ENCODE data around the gene NLRC3. TPM values are rescaled to one million over a fixed set of nuclear protein-coding genes. Genes with fewer than 3 reads are reported as not detected.

NLRC3 gene
- total and polyA plus RNA-seq, 10 donors, result 8.6 to 34.0 (median 25.3) TPM

DNA sequence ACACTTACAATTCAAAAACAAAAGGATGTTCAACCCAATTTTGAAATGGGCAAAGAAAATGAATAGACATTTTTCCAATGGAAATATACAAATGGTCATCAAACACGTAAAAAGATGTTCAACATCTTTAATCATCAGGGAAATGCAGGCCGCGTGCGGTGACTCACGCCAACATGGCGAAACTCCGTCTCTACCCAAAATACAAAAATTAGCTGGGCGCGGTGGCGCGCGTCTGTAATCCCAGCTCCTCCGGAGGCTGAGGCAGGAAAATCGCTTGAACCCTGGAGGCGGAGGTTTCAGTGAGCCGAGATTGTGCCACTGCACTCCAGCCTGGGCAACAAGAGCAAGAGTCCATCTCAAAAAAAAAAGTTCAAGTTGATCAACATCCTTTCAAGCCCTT is 78.2 kb downstream of the NLRC3 start:
- peaks cover 12 to 46% (median 40%) of the 10 kb centered on the region in 6 donors for H3K4me1 ChIP-seq
- no peaks in the 10 kb centered on the region for H3K36me3 ChIP-seq
- no peak overlapping the region for H3K4me3 ChIP-seq
- H3K9me3 ChIP-seq, result no peaks in the 10 kb centered on the region
- intact Hi-C loops (cut with DNase I; ENCODE audit: low total_unique reads), result no loop called here
- TF ChIP-seq POLR2A (IDR thresholded peaks at IDR 0.05), result no peak
- no peak for TF ChIP-seq POLR2AphosphoS5 (IDR thresholded peaks at IDR 0.05)
- TF ChIP-seq, protein P1, sequence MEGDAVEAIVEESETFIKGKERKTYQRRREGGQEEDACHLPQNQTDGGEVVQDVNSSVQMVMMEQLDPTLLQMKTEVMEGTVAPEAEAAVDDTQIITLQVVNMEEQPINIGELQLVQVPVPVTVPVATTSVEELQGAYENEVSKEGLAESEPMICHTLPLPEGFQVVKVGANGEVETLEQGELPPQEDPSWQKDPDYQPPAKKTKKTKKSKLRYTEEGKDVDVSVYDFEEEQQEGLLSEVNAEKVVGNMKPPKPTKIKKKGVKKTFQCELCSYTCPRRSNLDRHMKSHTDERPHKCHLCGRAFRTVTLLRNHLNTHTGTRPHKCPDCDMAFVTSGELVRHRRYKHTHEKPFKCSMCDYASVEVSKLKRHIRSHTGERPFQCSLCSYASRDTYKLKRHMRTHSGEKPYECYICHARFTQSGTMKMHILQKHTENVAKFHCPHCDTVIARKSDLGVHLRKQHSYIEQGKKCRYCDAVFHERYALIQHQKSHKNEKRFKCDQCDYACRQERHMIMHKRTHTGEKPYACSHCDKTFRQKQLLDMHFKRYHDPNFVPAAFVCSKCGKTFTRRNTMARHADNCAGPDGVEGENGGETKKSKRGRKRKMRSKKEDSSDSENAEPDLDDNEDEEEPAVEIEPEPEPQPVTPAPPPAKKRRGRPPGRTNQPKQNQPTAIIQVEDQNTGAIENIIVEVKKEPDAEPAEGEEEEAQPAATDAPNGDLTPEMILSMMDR (IDR thresholded peaks at IDR 0.05 in 8 of 11, conservative IDR thresholded peaks at IDR 0.05 in 3 of 11), result no peak
- H3K27ac ChIP-seq, result no peak overlapping the region
- WGBS, 5 donors, result 94 to 99% (median 96%) methylated on average over 16 of the region's 16 CpGs
- peak; percentile 46 for DNase-seq
- no peaks in the 10 kb centered on the region for H3K27me3 ChIP-seq (replicated peaks in 1 of 7)

DNA sequence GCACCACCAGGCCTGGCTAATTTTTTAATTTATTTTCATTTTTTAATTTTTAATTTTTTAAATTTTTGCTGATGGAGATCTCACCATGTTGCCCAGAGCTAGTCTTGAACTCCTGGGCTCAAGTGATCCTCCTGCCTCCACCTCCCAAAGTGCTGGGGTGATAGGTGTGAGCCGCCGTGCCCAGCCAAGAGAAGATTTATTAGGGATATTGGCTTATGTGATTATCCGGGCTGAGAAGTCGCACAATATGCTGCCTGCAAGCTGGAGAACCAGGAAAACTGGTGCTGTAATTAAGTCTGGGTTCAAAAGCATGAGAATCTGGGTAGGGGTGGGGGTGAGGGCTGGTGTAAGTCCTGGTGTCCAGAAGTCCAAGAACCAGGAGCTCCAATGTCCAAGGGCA is 79.4 kb downstream of the NLRC3 start:
- H3K9me3 ChIP-seq, result no peaks in the 10 kb centered on the region
- peak; percentile 20 for DNase-seq
- H3K4me1 ChIP-seq, result peaks cover 12 to 33% (median 28%) of the 10 kb centered on the region in 6 donors
- no peak overlapping the region for H3K4me3 ChIP-seq
- no peaks in the 10 kb centered on the region for H3K27me3 ChIP-seq (replicated peaks in 1 of 7)
- TF ChIP-seq, protein P1 (IDR thresholded peaks at IDR 0.05 in 8 of 11, conservative IDR thresholded peaks at IDR 0.05 in 3 of 11), result no peak
- no peak for TF ChIP-seq POLR2AphosphoS5 (IDR thresholded peaks at IDR 0.05)
- no peak for TF ChIP-seq POLR2A (IDR thresholded peaks at IDR 0.05)
- intact Hi-C loops (cut with DNase I; ENCODE audit: low total_unique reads), result no loop called here
- no peak overlapping the region for H3K27ac ChIP-seq
- WGBS, 5 donors, result 94 to 98% (median 96%) methylated on average over 4 of the region's 4 CpGs
- H3K36me3 ChIP-seq, result no peaks in the 10 kb centered on the region

DNA sequence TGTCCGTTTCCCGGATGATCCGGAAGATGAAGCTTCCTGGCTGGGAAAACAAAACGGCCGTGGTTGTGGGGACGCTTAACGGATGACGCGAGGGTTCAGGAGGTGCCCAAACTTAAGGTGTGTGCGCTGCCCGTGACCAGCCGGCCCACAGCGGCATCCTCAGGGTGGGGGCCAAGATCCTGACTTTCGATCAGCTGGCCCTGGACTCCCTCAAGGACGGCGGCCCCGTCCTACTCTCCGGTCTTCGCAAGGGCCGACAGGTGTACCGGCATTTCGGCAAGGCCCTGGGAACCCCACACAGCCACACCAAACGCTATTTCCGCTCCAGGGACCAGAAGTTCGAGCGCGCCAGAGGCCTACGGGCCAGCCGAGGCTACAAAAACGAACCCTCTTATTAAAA is 80.8 kb downstream of the NLRC3 start:
- Histone ChIP-seq H3K36me3 (no peaks in the 10 kb centered on the region), H3K4me1 (peaks cover 3 to 27% (median 17%) of the 10 kb centered on the region in 6 donors), H3K27ac (no peak overlapping the region), H3K27me3 (replicated peaks in 1 of 7) (no peaks in the 10 kb centered on the region), H3K9me3 (no peaks in the 10 kb centered on the region), H3K4me3 (no peak overlapping the region)
- 92 to 98% (median 95%) methylated on average over 30 of the region's 30 CpGs for WGBS, 5 donors
- intact Hi-C loops (cut with DNase I; ENCODE audit: low total_unique reads), result no loop called here
- no peak for TF ChIP-seq POLR2AphosphoS5 (IDR thresholded peaks at IDR 0.05)
- TF ChIP-seq, protein P1 (IDR thresholded peaks at IDR 0.05 in 8 of 11, conservative IDR thresholded peaks at IDR 0.05 in 3 of 11), result no peak
- no peak for TF ChIP-seq POLR2A (IDR thresholded peaks at IDR 0.05)
- DNase-seq, result peak; percentile 61

DNA sequence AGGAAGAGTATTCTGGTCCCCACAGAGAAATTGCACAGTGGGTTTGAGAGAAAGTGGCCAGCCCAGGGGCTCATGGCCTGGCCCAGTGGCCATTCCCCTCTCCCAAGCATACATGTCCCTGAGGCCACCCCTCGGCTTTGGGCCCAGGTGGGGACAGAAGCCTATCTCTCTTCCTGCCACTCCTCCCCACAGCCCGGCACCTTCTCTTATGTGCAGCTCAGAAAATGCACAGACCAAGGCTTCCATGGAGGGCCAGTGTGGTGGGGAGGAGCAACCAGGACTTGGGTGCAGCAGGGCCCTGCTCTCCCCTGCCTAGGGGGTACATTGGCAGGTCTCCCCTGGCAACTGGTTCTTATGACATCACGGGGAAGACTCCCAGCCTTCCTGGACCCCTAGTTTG is 82.0 kb downstream of the NLRC3 start, which contains the start of gene C16orf90:
Gene C16orf90, minus strand, starts transcription at position 314 of the 400 bp plus-strand sequence. Its CDS starts 68 bp downstream, at position 246.
- Histone ChIP-seq H3K9me3 (no peaks in the 10 kb centered on the region), H3K4me3 (no peak within 1 kb of the TSS), H3K27me3 (replicated peaks in 1 of 7) (no peaks in the 10 kb centered on the region), H3K36me3 (no peaks in the 10 kb centered on the region), H3K4me1 (peaks cover 0 to 24% (median 10%) of the 10 kb centered on the region in 6 donors), H3K27ac (no peak within 1 kb of the TSS)
- intact Hi-C loops (cut with DNase I; ENCODE audit: low total_unique reads), result no loop called here
- peak; percentile 42 for DNase-seq
- WGBS, 5 donors, result 87 to 100% (median 90%) methylated on average over 3 of the region's 3 CpGs
- TF ChIP-seq POLR2AphosphoS5 (IDR thresholded peaks at IDR 0.05) (no peak), POLR2A (IDR thresholded peaks at IDR 0.05) (no peak)
- TF ChIP-seq, protein P1 (IDR thresholded peaks at IDR 0.05 in 8 of 11, conservative IDR thresholded peaks at IDR 0.05 in 3 of 11), result no peak
